Panc1 (cell line): ENCODE results near the gene ERLEC1. TPM values are rescaled to one million over a fixed set of nuclear protein-coding genes. Genes with fewer than 3 reads are reported as not detected.

ENCODE experiments used
- ATAC-seq: fragments of 200-7000 bp; cut with Tn5 transposase; 2 replicates; pipeline ENCODE4 v1.9.1; 2020; ENCODE audit warnings: mild to moderate bottlenecking, moderate library complexity
- BruUV-seq: library from RNA; stranded (reverse); fragments of 400-500 nt; replicated peaks from 2 replicates; lab custom pipeline; 2021; lab: Mats Ljungman, UMichigan
- CTCF ChIA-PET: fragments of 300-600 bp; sonication (Branson Sonifier 250); formaldehyde crosslinking; loops from one replicate; lab custom pipeline; 2022; ENCODE audit warnings: antibody characterized with exemption; lab: Charles Lee
- POLR2A ChIA-PET: fragments of 300-600 bp; sonication (Branson Sonifier 250); formaldehyde crosslinking; loops from one replicate; lab custom pipeline; 2022; ENCODE audit warnings: antibody characterized with exemption; lab: Charles Lee
- DNase-seq: peaks from one replicate; pipeline ENCODE4 v3.0.0-alpha.2; 2010; ENCODE audit warnings: low read depth, low spot score
- H3K27ac ChIP-seq: 2 replicates; pipeline ENCODE4 v1.5.1; 2011; ENCODE audit warnings: mild to moderate bottlenecking, low read length, inconsistent platforms
- H3K27me3 ChIP-seq: fragments of 200-500 bp; sonication (Bioruptor generic); 2 replicates; pipeline ENCODE4 v1.6.0; 2014; ENCODE audit warnings: low read length, inconsistent platforms; ENCODE audit not compliant: control insufficient read depth, insufficient read depth
- H3K36me3 ChIP-seq: fragments of 200-500 bp; sonication (Bioruptor generic); 2 replicates; pipeline ENCODE4 v1.5.1; 2014; ENCODE audit warnings: inconsistent platforms, mild to moderate bottlenecking, low read length, moderate library complexity; ENCODE audit not compliant: control insufficient read depth, insufficient read depth
- H3K4me1 ChIP-seq: 2 replicates; pipeline ENCODE4 v1.5.1; 2011; ENCODE audit warnings: inconsistent platforms, mild to moderate bottlenecking, low read length, moderate library complexity; ENCODE audit not compliant: control insufficient read depth, insufficient read depth
- H3K4me3 ChIP-seq, 2 experiments: 2 replicates each; pipeline ENCODE4 v1.5.1; 2011 to 2012; ENCODE audit warnings: low read depth in 2 of 2, low read length in 2 of 2, mild to moderate bottlenecking in 2 of 2, inconsistent platforms in 1 of 2, moderate library complexity in 1 of 2
- H3K9me3 ChIP-seq: fragments of 200-500 bp; sonication (Bioruptor generic); 2 replicates; pipeline ENCODE4 v1.5.1; 2014; ENCODE audit warnings: low read depth, mild to moderate bottlenecking, inconsistent platforms, low read length, moderate library complexity; ENCODE audit not compliant: control insufficient read depth, insufficient read depth
- POLR2AphosphoS5 ChIP-seq: IDR thresholded peaks from 2 replicates; pipeline ENCODE4 v1.6.1; 2012; ENCODE audit warnings: mild to moderate bottlenecking, low read depth, low read length, moderate library complexity
- SIN3A ChIP-seq: IDR thresholded peaks from 2 replicates; pipeline ENCODE4 v1.6.1; 2012; ENCODE audit warnings: low read depth, mild to moderate bottlenecking, low read length, moderate library complexity, borderline replicate concordance; ENCODE audit not compliant: insufficient read depth
- TCF7L2 ChIP-seq: IDR thresholded peaks from 2 replicates; pipeline ENCODE4 v1.6.1; 2011; ENCODE audit warnings: mild to moderate bottlenecking, low read depth, low read length, inconsistent platforms
- in situ Hi-C: cut with HindIII; loops from 2 replicates; pipeline ENCODE4 v1.10.0; 2016; ENCODE audit warnings: low sequenced_read_pairs, low pct_unique_long_range_greater_than_20kb
- intact Hi-C: fragments of 100-400 bp; cut with micrococcal nuclease; formaldehyde crosslinking; loops from one replicate; pipeline ENCODE4 v1.10.0; 2022; ENCODE audit not compliant: unreplicated experiment
- total RNA-seq: library from RNA; stranded (reverse); gene quantifications from one replicate; pipeline ENCODE4 v1.2.1, GENCODE V29; 2021; ENCODE audit not compliant: unreplicated experiment
- TF ChIP-seq, protein P1 (sequence below), 2 experiments: IDR thresholded peaks; 2 replicates each; pipeline ENCODE4 v1.6.1; 2011 to 2012; ENCODE audit warnings: low read depth in 2 of 2, control low read depth in 1 of 2, low read length in 1 of 2, mild to moderate bottlenecking in 1 of 2, moderate library complexity in 1 of 2; ENCODE audit not compliant: insufficient read depth in 1 of 2
- TF ChIP-seq, protein P2 (sequence below): fragments of 450-650 bp; IDR thresholded peaks from 2 replicates; pipeline ENCODE4 v1.5.1; 2017; ENCODE audit warnings: mild to moderate bottlenecking

Gene ERLEC1
- total RNA-seq, 1 experiment from 2014 or later: 43.9 TPM

DNA sequence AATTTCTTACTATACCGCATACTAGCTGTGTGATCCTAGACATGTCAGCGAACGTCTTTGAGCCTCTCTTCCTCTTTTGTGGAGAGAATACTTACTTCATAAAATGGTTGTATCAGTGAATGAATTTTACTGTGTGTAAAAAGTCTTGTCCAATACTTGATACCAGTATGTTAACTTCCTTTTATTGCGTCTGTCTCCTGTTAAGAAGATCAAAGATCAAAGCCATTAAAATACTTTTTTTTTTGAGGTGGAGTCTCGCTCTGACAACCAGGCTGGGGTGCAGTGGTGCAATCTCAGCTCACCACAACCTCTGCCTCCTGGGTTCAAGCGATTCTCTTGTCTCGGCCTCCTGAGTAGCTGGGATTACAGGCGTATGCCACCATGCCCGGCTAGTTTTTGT is 33.2 kb downstream of the ERLEC1 start:
- H3K4me3 ChIP-seq: no peak overlapping the region
- intact Hi-C loops: no loop called here
- in situ Hi-C loops: no loop called here
- no peaks in the 10 kb centered on the region for H3K4me1 ChIP-seq
- H3K36me3 ChIP-seq: peaks cover 16% of the 10 kb centered on the region
- ATAC-seq (no peak), DNase-seq (no peak)
- POLR2A ChIA-PET: no interaction called here
- TF ChIP-seq, protein P1, sequence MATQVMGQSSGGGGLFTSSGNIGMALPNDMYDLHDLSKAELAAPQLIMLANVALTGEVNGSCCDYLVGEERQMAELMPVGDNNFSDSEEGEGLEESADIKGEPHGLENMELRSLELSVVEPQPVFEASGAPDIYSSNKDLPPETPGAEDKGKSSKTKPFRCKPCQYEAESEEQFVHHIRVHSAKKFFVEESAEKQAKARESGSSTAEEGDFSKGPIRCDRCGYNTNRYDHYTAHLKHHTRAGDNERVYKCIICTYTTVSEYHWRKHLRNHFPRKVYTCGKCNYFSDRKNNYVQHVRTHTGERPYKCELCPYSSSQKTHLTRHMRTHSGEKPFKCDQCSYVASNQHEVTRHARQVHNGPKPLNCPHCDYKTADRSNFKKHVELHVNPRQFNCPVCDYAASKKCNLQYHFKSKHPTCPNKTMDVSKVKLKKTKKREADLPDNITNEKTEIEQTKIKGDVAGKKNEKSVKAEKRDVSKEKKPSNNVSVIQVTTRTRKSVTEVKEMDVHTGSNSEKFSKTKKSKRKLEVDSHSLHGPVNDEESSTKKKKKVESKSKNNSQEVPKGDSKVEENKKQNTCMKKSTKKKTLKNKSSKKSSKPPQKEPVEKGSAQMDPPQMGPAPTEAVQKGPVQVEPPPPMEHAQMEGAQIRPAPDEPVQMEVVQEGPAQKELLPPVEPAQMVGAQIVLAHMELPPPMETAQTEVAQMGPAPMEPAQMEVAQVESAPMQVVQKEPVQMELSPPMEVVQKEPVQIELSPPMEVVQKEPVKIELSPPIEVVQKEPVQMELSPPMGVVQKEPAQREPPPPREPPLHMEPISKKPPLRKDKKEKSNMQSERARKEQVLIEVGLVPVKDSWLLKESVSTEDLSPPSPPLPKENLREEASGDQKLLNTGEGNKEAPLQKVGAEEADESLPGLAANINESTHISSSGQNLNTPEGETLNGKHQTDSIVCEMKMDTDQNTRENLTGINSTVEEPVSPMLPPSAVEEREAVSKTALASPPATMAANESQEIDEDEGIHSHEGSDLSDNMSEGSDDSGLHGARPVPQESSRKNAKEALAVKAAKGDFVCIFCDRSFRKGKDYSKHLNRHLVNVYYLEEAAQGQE (IDR thresholded peaks at IDR 0.05; ENCODE audit: insufficient read depth in 1 of 2, low read depth in 2 of 2, low read length in 1 of 2): no peak
- TF ChIP-seq, protein P2, sequence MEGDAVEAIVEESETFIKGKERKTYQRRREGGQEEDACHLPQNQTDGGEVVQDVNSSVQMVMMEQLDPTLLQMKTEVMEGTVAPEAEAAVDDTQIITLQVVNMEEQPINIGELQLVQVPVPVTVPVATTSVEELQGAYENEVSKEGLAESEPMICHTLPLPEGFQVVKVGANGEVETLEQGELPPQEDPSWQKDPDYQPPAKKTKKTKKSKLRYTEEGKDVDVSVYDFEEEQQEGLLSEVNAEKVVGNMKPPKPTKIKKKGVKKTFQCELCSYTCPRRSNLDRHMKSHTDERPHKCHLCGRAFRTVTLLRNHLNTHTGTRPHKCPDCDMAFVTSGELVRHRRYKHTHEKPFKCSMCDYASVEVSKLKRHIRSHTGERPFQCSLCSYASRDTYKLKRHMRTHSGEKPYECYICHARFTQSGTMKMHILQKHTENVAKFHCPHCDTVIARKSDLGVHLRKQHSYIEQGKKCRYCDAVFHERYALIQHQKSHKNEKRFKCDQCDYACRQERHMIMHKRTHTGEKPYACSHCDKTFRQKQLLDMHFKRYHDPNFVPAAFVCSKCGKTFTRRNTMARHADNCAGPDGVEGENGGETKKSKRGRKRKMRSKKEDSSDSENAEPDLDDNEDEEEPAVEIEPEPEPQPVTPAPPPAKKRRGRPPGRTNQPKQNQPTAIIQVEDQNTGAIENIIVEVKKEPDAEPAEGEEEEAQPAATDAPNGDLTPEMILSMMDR: no peak
- TF ChIP-seq SIN3A (no peak), TCF7L2 (no peak), POLR2AphosphoS5 (no peak)
- no peaks in the 10 kb centered on the region for H3K27me3 ChIP-seq
- CTCF ChIA-PET: no interaction called here
- H3K27ac ChIP-seq: no peak overlapping the region
- no TSS peak for BruUV-seq
- no peaks in the 10 kb centered on the region for H3K9me3 ChIP-seq

DNA sequence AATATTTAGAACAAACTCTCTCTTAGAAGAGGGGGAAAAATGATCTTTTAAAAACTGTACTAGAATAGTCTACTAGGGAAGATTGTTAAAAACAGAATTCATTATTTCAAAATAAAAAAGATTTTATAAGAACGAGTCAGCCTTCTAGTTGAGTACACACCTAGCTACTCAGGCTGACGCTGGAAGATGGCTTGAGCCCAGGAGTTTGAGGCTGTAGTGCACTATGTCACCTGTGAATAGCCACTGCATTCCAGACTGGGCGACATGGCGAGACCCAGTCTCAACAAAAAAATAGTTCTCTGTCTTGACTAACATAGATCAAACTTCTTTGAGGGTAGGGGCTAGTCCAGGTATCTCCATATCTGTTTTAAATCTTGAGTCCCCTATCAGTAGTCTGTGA is 33.9 kb downstream of the ERLEC1 start:
- Histone ChIP-seq H3K4me3 (no peak overlapping the region), H3K9me3 (no peaks in the 10 kb centered on the region), H3K27ac (no peak overlapping the region), H3K4me1 (no peaks in the 10 kb centered on the region), H3K36me3 (peaks cover 10% of the 10 kb centered on the region), H3K27me3 (no peaks in the 10 kb centered on the region)
- intact Hi-C loops (no loop called here), in situ Hi-C loops (no loop called here)
- DNase-seq (no peak), ATAC-seq (no peak)
- no TSS peak for BruUV-seq
- POLR2A ChIA-PET: no interaction called here
- TF ChIP-seq POLR2AphosphoS5 (no peak), SIN3A (no peak), TCF7L2 (no peak)
- TF ChIP-seq, protein P2: no peak
- TF ChIP-seq, protein P1 (IDR thresholded peaks at IDR 0.05; ENCODE audit: insufficient read depth in 1 of 2, low read depth in 2 of 2, low read length in 1 of 2): no peak
- CTCF ChIA-PET: no interaction called here
